ENCODE measurements around the gene ANKRD18B.
"Not testable (repeated sequence)": the region's sequence is repeated elsewhere in the genome, so short reads cannot be mapped to it uniquely, and the experiment has no call there.

ANKRD18B gene

DNA sequence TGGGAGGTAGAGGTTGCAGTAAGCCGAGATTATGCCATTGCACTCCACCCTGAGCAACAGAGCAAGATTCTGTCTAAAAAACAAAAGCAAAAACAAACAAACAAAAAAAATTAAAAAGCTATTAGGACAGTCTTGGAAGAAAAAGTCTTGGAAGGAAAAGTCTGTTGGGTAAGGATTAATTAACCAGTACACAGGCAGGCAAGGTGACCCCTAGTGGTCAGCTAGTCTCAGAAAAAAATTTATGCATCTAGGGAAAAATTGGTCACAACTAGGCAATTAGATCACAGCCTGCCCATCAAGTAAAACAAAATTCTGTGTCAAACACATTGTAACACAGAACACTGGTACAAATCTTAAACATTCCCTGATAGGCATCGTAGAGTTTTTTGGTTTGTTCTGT is 6.7 kb upstream of the ANKRD18B start:
- Histone ChIP-seq H3K4me3 (ENCODE audit: low read depth in 1 of 2, low read length in 1 of 2) (no peak overlapping the region), H3K27ac (no peak overlapping the region), H3K36me3 (no peaks in the 10 kb centered on the region), H3K4me1 (ENCODE audit: control insufficient read depth in 1 of 2, insufficient read depth in 1 of 2, low read depth in 1 of 2, low read length in 1 of 2) (no peaks in the 10 kb centered on the region), H3K27me3 (peaks cover 14% of the 10 kb centered on the region), H3K9me3 (no peaks in the 10 kb centered on the region)
- TF ChIP-seq, protein P1, sequence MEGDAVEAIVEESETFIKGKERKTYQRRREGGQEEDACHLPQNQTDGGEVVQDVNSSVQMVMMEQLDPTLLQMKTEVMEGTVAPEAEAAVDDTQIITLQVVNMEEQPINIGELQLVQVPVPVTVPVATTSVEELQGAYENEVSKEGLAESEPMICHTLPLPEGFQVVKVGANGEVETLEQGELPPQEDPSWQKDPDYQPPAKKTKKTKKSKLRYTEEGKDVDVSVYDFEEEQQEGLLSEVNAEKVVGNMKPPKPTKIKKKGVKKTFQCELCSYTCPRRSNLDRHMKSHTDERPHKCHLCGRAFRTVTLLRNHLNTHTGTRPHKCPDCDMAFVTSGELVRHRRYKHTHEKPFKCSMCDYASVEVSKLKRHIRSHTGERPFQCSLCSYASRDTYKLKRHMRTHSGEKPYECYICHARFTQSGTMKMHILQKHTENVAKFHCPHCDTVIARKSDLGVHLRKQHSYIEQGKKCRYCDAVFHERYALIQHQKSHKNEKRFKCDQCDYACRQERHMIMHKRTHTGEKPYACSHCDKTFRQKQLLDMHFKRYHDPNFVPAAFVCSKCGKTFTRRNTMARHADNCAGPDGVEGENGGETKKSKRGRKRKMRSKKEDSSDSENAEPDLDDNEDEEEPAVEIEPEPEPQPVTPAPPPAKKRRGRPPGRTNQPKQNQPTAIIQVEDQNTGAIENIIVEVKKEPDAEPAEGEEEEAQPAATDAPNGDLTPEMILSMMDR (IDR thresholded peaks at IDR 0.05), result no peak

DNA sequence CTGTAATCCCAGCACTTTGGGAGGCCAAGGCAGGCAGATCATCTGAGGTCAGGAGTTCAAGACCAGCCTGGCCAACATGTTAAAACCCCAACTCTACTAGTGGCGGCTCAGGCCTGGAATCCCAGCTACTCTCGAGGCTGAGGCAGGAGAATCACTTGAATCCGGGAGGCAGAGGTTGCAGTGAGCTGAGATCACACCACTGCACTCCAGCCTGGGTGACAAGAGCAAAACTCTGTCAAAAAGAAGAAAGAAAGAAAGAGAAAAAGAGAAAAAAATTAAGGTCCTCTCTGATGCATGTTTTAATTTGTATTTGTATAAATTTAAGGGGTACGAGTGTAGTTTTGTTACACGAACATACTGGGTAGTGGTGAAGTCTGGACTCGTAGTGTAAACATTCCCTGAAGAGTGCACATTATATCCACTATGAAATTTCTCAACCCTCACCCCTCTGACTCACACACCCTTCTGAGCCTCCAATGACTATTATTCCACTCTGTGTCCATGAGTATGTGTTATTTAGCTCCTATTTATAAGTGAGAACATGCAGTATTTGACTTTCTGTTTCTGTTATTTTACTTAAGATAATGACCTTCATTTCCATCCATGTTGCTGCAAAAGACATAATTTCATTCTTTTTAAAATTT is 6.0 kb upstream of the ANKRD18B start:
- H3K27ac ChIP-seq, result not testable (repeated sequence)
- H3K27me3 ChIP-seq, result peaks cover 20% of the 10 kb centered on the region

DNA sequence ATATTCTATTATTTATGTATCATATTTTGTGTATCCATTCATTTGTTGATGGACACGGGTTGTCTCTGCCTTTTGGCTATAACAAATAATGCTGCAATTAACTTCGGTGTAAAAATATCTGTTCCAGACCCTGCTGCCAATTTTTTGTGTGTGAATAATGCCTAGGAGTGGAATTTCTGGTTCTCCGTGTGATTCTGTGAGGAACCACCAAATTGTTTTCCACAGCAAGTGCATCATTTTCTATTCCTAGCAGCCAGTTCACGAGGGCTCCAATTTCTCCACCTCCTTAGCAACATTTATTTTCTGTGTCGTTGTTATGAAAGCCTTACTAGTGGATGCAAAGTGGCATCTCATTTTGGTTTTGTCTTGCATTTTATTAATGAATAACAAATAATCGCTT is 2.2 kb upstream of the ANKRD18B start:
- not testable (repeated sequence) for H3K36me3 ChIP-seq; H3K4me3 ChIP-seq (ENCODE audit: low read depth in 1 of 2, low read length in 1 of 2); H3K9me3 ChIP-seq; H3K27ac ChIP-seq
- H3K27me3 ChIP-seq, result peaks cover 59% of the 10 kb centered on the region
- H3K4me1 ChIP-seq (ENCODE audit: control insufficient read depth in 1 of 2, insufficient read depth in 1 of 2, low read depth in 1 of 2, low read length in 1 of 2), result peaks cover 3 to 14% of the 10 kb centered on the region in 2 experiments

More for the DNA sequence above, 6.0 kb upstream of the ANKRD18B start:
- H3K4me1 ChIP-seq (ENCODE audit: control insufficient read depth in 1 of 2, insufficient read depth in 1 of 2, low read depth in 1 of 2, low read length in 1 of 2); H3K4me3 ChIP-seq (ENCODE audit: low read depth in 1 of 2, low read length in 1 of 2); H3K9me3 ChIP-seq; H3K36me3 ChIP-seq: not testable (repeated sequence)

DNA sequence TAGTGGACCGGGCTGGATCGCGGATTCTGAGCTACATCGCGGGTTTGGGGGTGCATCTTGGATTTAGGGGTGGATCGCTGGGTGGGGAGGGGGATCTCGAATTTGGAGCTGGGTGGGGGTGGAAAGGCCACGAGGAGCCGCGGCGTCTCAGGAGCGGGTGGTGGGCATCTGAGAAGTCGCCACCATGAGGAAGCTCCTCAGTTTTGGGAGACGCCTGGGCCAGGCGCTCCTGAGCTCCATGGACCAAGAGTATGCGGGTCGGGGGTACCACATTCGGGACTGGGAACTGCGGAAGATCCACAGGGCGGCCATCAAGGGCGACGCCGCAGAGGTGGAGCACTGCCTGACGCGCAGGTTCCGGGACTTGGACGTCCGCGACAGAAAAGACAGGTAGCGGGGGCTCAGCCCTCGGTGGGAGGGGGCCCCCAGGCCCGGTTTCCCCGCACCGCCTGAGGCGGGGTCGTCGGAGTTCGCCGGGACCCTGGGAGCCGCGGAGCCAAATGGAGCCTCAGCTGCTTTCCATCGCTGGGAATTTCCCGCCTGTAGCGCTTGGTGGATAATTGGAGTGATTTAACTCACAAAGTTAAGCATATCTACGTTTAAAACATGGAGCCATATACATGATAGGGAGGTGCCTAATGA is 376 bp downstream of the ANKRD18B start:
- Histone ChIP-seq H3K36me3 (no peaks in the 10 kb centered on the region), H3K4me3 (ENCODE audit: low read depth in 1 of 2, low read length in 1 of 2) (peak overlapping the region in 1 of 2 experiments; percentile 35), H3K27ac (no peak overlapping the region), H3K4me1 (ENCODE audit: control insufficient read depth in 1 of 2, insufficient read depth in 1 of 2, low read depth in 1 of 2, low read length in 1 of 2) (peaks cover 3 to 14% of the 10 kb centered on the region in 2 experiments), H3K27me3 (peaks cover 84% of the 10 kb centered on the region), H3K9me3 (no peaks in the 10 kb centered on the region)
- TF ChIP-seq, protein P1 (IDR thresholded peaks at IDR 0.05), result no peak

DNA sequence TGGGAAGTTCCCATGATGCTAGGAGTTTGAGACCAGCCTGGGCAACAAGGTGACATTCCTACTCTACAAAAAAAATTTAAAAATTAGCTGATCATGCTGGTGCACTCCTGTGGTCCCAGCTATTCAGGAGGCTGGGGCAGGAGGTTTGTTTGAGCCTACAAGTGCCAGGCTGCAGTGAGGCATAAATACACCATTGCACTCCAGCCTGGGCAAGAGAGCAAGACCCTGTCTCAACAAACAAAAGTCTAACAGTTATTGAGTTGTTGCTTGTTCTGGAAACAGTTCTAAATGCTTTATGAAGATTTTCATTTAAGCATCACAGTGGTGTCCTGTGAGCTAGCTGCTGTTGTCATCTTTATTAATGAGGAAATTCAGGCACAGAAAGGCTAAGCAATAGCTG is 4.0 kb downstream of the ANKRD18B start:
- H3K36me3 ChIP-seq, result not testable (repeated sequence)
- H3K27me3 ChIP-seq, result peaks cover 90% of the 10 kb centered on the region

DNA sequence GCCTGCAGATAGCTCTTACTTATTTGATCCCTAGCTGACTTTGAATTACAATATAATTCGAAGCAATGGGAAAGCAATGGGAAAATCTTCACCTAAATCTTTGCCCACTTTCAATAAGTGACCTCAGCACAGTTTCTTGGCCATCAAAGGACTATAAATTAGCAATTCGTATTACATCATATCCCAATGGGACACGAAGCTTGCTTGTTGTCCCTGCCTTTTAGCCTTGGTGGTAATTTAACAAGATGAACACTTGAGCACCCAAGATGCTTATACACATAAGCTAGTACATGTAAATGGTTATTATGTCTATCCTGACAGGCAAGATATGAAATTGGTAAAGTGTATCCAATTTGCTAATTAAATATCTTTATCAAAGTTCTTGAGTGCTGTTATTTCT is 9.9 kb downstream of the ANKRD18B start:
- H3K4me3 ChIP-seq (ENCODE audit: low read depth in 1 of 2, low read length in 1 of 2); H3K9me3 ChIP-seq; H3K36me3 ChIP-seq; H3K4me1 ChIP-seq (ENCODE audit: control insufficient read depth in 1 of 2, insufficient read depth in 1 of 2, low read depth in 1 of 2, low read length in 1 of 2); H3K27ac ChIP-seq: not testable (repeated sequence)
- H3K27me3 ChIP-seq, result peaks cover 31% of the 10 kb centered on the region

More for the DNA sequence above, 4.0 kb downstream of the ANKRD18B start:
- H3K4me3 ChIP-seq (ENCODE audit: low read depth in 1 of 2, low read length in 1 of 2); H3K9me3 ChIP-seq; H3K27ac ChIP-seq: not testable (repeated sequence)
- H3K4me1 ChIP-seq (ENCODE audit: control insufficient read depth in 1 of 2, insufficient read depth in 1 of 2, low read depth in 1 of 2, low read length in 1 of 2), result peaks cover 3 to 14% of the 10 kb centered on the region in 2 experiments

DNA sequence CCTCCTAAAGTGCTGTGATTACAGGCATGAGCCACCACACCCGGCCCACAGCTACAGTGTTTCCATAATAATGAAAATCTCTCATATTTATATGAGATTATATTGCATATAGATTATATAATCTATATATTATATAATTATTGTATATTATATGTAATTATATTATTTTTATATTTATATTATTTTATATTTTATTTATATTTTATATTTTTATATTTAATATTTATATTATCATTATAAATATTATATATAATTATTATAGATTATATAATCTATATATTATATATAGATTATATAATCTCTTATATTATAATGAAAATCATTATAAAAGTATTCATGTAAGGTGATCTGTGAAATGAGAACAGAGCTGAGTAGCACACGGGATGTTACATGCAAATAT is 11.5 kb downstream of the ANKRD18B start:
- Histone ChIP-seq H3K36me3 (no peaks in the 10 kb centered on the region), H3K4me3 (ENCODE audit: low read depth in 1 of 2, low read length in 1 of 2) (no peak overlapping the region), H3K9me3 (no peaks in the 10 kb centered on the region), H3K4me1 (ENCODE audit: control insufficient read depth in 1 of 2, insufficient read depth in 1 of 2, low read depth in 1 of 2, low read length in 1 of 2) (no peaks in the 10 kb centered on the region), H3K27me3 (peaks cover 15% of the 10 kb centered on the region), H3K27ac (no peak overlapping the region)
- TF ChIP-seq, protein P1 (IDR thresholded peaks at IDR 0.05), result no peak

DNA sequence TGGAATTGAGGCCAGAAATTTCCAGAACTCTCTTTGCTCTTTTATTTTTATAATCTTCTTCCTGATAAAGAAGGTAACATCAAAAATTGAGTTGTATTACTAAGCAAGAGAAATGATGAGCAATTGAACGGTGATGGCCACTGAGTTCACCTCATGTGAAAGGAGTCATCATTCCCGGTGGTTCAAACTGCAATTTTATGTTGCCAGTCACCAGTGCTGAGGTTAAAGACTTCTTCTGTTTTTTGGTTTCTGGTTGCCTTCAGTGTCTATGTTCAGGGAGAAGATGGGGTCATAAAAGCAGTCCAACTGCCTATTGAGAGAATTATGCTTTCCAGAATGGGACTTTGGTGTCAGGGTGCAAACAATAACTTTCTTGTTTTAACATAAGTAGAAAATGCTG is 19.4 kb downstream of the ANKRD18B start:
- not testable (repeated sequence) for H3K36me3 ChIP-seq; H3K4me3 ChIP-seq (ENCODE audit: low read depth in 1 of 2, low read length in 1 of 2); H3K9me3 ChIP-seq; H3K4me1 ChIP-seq (ENCODE audit: control insufficient read depth in 1 of 2, insufficient read depth in 1 of 2, low read depth in 1 of 2, low read length in 1 of 2); H3K27ac ChIP-seq
- H3K27me3 ChIP-seq, result peaks cover 33% of the 10 kb centered on the region

DNA sequence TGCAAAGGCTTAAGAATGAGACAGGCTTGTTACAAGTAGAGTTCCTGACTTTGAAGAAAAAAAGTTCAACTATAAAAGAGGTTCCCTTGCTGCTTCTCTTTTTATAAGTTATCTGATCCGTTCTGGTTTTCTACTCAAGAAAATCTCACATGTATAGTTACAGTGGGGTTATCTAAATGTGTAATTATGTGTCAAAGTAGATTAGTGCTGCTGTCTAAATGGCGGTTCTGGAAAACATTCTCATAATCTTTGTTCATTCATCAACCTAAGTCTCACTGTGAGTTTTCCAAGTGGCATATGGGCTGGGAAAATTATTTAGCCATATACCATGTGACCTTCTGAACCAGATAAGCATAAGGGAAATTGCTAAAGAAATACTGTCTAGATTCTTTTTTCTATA is 21.7 kb downstream of the ANKRD18B start:
- not testable (repeated sequence) for H3K27ac ChIP-seq; H3K4me3 ChIP-seq (ENCODE audit: low read depth in 1 of 2, low read length in 1 of 2); H3K9me3 ChIP-seq; H3K4me1 ChIP-seq (ENCODE audit: control insufficient read depth in 1 of 2, insufficient read depth in 1 of 2, low read depth in 1 of 2, low read length in 1 of 2); H3K36me3 ChIP-seq
- peaks cover 33% of the 10 kb centered on the region for H3K27me3 ChIP-seq

DNA sequence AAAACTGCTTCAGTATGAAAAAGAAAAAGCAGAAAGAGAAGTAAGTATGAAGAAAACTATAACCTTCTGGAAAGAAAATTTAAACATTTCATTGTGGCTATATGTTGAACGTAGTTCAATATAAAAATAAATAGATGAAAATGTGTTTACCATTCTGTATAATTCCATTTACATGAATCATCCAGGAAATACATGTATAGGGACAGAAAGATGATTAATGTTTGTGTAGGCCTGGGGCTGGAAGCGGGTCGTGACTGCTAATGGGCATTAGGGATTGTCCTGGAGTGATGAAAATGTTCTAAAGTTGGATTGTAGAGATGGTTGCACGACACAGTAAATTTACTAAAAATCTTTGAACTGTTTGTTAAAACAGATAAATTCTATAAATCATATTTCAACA is 24.8 kb downstream of the ANKRD18B start:
- peaks cover 37% of the 10 kb centered on the region for H3K27me3 ChIP-seq
- H3K27ac ChIP-seq; H3K9me3 ChIP-seq; H3K36me3 ChIP-seq; H3K4me3 ChIP-seq (ENCODE audit: low read depth in 1 of 2, low read length in 1 of 2); H3K4me1 ChIP-seq (ENCODE audit: control insufficient read depth in 1 of 2, insufficient read depth in 1 of 2, low read depth in 1 of 2, low read length in 1 of 2): not testable (repeated sequence)

DNA sequence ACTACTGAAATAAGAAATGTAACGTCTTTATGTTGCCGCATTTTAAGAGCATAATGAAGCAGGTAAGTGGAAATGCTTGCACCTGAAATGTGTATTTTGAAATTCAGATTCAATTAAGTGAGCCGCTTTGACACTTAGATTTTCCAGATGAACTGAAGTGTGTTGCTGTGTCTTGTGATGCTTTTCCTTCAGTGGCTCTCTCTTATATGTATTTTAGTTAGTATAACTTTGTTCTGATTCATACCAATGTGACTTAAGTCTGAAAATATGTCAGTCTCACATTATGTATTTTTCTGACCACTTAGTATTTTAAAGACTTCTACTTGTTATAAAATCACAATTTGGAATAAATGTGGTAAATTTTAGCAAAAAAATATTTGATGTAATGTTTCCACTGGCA is 25.4 kb downstream of the ANKRD18B start:
- H3K4me3 ChIP-seq (ENCODE audit: low read depth in 1 of 2, low read length in 1 of 2); H3K4me1 ChIP-seq (ENCODE audit: control insufficient read depth in 1 of 2, insufficient read depth in 1 of 2, low read depth in 1 of 2, low read length in 1 of 2); H3K9me3 ChIP-seq; H3K36me3 ChIP-seq; H3K27ac ChIP-seq: not testable (repeated sequence)
- H3K27me3 ChIP-seq, result peaks cover 35% of the 10 kb centered on the region

Measured in neutrophil (primary cell).